ENCODE results near the gene ITPR2.

Gene ITPR2

DNA sequence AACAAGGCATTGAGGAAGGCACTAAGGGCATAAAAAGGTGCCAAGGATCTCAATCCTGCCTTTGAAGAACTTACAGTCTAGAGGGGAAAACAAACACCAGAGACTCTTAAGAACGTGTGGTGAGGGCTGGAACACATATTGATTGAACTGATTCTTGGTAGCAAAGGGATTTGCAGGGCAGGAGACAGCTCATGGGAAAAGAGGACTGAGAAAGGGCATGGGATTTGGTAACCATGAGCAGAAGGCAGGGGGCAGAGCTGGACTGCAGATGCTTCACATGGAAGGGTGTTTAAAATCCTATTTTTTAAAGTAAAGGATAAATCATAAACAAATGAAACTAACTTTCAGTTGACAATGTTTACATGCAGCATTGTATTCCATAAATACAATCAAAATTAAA, 203.1 kb downstream of the ITPR2 start:
- TF ChIP-seq, protein P1, sequence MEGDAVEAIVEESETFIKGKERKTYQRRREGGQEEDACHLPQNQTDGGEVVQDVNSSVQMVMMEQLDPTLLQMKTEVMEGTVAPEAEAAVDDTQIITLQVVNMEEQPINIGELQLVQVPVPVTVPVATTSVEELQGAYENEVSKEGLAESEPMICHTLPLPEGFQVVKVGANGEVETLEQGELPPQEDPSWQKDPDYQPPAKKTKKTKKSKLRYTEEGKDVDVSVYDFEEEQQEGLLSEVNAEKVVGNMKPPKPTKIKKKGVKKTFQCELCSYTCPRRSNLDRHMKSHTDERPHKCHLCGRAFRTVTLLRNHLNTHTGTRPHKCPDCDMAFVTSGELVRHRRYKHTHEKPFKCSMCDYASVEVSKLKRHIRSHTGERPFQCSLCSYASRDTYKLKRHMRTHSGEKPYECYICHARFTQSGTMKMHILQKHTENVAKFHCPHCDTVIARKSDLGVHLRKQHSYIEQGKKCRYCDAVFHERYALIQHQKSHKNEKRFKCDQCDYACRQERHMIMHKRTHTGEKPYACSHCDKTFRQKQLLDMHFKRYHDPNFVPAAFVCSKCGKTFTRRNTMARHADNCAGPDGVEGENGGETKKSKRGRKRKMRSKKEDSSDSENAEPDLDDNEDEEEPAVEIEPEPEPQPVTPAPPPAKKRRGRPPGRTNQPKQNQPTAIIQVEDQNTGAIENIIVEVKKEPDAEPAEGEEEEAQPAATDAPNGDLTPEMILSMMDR (IDR thresholded peaks at IDR 0.05; ENCODE audit: low read depth, low read length), result peak; percentile 41; the same call in 1 of the 2 replicates
- H3K4me3 ChIP-seq (ENCODE audit: low read depth, low read length), result peak overlapping the region; percentile 45

DNA sequence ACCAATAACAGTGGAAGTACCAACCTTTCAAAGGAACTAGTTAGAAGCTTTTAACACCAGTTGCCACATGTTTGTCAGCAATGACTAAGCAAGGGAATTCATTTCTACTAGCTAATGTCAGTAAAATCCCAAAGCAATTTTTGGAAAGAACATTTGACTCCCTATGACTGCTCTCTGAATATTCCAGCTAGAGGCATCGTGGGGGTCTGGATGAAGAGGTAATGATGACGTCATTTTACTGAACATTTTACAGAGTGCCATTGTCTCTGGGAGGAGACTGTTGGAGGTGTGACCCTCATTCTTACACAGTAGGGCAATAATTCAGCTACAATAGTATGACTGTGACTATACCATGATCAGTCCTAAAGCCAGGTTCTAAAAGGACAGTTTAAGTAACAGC, 204.8 kb downstream of the ITPR2 start:
- TF ChIP-seq, protein P1 (IDR thresholded peaks at IDR 0.05; ENCODE audit: low read depth, low read length), result no peak
- H3K4me3 ChIP-seq (ENCODE audit: low read depth, low read length), result no peak overlapping the region

GRCh38 chr12:26627335-26627734, 205.7 kb downstream of the ITPR2 start:
- TF ChIP-seq, protein P1 (IDR thresholded peaks at IDR 0.05; ENCODE audit: low read depth, low read length), result no peak
- H3K4me3 ChIP-seq (ENCODE audit: low read depth, low read length), result no peak overlapping the region

- TF ChIP-seq, protein P1 (IDR thresholded peaks at IDR 0.05; ENCODE audit: low read depth, low read length), result no peak
- H3K4me3 ChIP-seq (ENCODE audit: low read depth, low read length), result no peak overlapping the region
These were observed 209.9 kb downstream of the ITPR2 start for GRCh38 chr12:26623136-26623535.

GRCh38 chr12:26622601-26623000, 210.4 kb downstream of the ITPR2 start:
- TF ChIP-seq, protein P1 (IDR thresholded peaks at IDR 0.05; ENCODE audit: low read depth, low read length), result no peak
- H3K4me3 ChIP-seq (ENCODE audit: low read depth, low read length), result no peak overlapping the region

GRCh38 chr12:26621932-26622331, 211.1 kb downstream of the ITPR2 start:
- no peak overlapping the region for H3K4me3 ChIP-seq (ENCODE audit: low read depth, low read length)
- TF ChIP-seq, protein P1 (IDR thresholded peaks at IDR 0.05; ENCODE audit: low read depth, low read length), result no peak

DNA sequence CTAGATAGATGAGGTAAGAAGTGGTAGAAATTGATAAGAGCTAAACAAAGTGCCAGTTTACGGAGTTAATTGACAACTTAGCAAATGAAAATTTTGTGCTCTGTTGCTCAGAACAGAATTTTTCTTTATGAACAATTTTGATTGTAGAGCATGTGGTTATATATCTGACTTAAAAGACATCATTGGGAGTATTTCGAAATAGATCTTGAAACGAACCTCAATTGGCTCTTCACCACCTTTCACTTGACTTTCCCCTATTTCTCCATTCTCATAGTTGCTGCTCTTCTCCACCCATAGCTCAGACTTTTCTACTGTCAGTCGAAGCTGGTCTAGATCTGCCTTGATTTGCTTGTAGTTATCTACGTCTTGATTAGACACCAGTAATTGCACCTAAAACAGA, 212.1 kb downstream of the ITPR2 start:
- TF ChIP-seq, protein P1 (IDR thresholded peaks at IDR 0.05; ENCODE audit: low read depth, low read length), result no peak
- no peak overlapping the region for H3K4me3 ChIP-seq (ENCODE audit: low read depth, low read length)
